ENCODE measurements around the gene MT1H. TPM values are rescaled to one million over a fixed set of nuclear protein-coding genes. Genes with fewer than 3 reads are reported as not detected.

Gene MT1H
- total and polyA plus RNA-seq, 2 of the 13 experiments (the other 11 are each of a cell fraction or from before 2014, with no cell fraction given) = 0.60 TPM; not detected in 1

DNA sequence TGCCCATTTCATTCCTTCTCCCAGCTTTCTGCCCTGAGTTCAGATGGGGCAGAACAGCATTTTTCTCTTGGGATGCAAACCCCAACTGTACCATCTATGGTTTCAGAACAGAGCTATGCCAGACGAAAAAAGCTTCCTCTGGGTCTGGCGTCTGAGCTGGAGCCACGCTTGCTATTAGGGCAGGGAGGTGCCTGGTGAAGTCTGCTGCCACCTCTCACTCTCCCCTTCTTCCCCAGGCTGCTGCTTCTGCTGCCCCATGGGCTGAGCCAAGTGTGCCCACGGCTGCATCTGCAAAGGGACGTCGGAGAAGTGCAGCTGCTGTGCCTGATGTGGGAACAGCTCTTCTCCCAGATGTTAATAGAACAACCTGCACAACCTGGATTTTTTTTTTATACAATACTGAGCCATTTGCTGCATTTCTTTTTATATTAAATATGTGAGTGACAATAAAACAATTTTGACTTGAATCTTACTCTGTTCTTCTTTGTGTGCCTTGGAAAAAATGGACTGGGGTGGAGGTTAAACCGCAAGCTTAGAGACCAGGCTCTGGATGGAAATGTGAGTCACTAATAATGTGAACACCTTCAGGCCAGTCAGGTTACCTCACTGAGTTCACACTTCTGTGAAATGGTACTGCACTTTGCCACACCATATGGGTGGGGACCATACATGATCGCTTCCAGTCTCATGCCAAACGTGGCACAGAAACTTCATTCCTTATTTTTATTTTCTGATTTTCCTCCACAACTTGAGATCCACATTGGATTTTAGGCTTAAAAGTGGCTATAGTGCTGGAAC, 32.8 kb upstream of the MT1H start:
- intact Hi-C loops (cut with micrococcal nuclease; ENCODE audit: unreplicated experiment) (no loop called here), in situ Hi-C loops (cut with HindIII; ENCODE audit: extremely low pct_ligation_motif_present, low pct_unique_long_range_greater_than_20kb) (no loop called here)
- 28% methylated on average over 7 of the region's 9 CpGs for WGBS (ENCODE audit: low lambda C conversion rate)
- Histone ChIP-seq H3K9me3 (ENCODE audit: low read length) (no peaks in the 10 kb centered on the region), H3K4me1 (ENCODE audit: insufficient read depth, low read length) (peaks cover 36% of the 10 kb centered on the region), H3K79me2 (ENCODE audit: insufficient read depth, low read length) (no peaks in the 10 kb centered on the region), H3K4me2 (ENCODE audit: low read depth, low read length) (no peak overlapping the region), H2AFZ (ENCODE audit: low read length) (no peak overlapping the region), H3K4me3 (replicated peaks in 1 of 3; ENCODE audit: insufficient read depth in 1 of 3, low read depth in 2 of 3, low read length in 3 of 3) (no peak overlapping the region), H3K9ac (ENCODE audit: insufficient read depth, low read depth, low read length) (no peak overlapping the region), H3K27me3 (ENCODE audit: control insufficient read depth in 1 of 2, insufficient read depth in 2 of 2, low read length in 2 of 2) (peaks cover 10 to 73% of the 10 kb centered on the region in 2 experiments; a peak in 4 of 5 replicates), H3K27ac (ENCODE audit: extremely low read length, insufficient read depth, low read length) (no peak overlapping the region), H4K20me1 (ENCODE audit: insufficient read depth, low read length) (no peaks in the 10 kb centered on the region), H3K36me3 (replicated peaks in 1 of 2; ENCODE audit: control insufficient read depth in 1 of 2, insufficient read depth in 2 of 2, low read length in 2 of 2) (no peaks in the 10 kb centered on the region)
- no peak for ATAC-seq
- ChIA-PET CTCF (ENCODE audit: low intra/inter-chr PET ratio, low total read pairs) (no interaction called here), POLR2A (no interaction called here)
- no peak for FAIRE-seq
- BruUV-seq (replicated peaks) = no TSS peak
- no peak for DNase-seq (ENCODE audit: low spot score)
- TF ChIP-seq, protein P1, sequence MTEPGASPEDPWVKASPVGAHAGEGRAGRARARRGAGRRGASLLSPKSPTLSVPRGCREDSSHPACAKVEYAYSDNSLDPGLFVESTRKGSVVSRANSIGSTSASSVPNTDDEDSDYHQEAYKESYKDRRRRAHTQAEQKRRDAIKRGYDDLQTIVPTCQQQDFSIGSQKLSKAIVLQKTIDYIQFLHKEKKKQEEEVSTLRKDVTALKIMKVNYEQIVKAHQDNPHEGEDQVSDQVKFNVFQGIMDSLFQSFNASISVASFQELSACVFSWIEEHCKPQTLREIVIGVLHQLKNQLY (CRISPR knock-in tag; IDR thresholded peaks at IDR 0.05) = no peak
- TF ChIP-seq, protein P2, sequence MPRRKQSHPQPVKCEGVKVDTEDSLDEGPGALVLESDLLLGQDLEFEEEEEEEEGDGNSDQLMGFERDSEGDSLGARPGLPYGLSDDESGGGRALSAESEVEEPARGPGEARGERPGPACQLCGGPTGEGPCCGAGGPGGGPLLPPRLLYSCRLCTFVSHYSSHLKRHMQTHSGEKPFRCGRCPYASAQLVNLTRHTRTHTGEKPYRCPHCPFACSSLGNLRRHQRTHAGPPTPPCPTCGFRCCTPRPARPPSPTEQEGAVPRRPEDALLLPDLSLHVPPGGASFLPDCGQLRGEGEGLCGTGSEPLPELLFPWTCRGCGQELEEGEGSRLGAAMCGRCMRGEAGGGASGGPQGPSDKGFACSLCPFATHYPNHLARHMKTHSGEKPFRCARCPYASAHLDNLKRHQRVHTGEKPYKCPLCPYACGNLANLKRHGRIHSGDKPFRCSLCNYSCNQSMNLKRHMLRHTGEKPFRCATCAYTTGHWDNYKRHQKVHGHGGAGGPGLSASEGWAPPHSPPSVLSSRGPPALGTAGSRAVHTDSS (CRISPR knock-in tag; conservative IDR thresholded peaks at IDR 0.05) = no peak
- no peak for TF ChIP-seq PHB2 (IDR thresholded peaks at IDR 0.05; ENCODE audit: partially characterized antibody)
- TF ChIP-seq ZSCAN29 (CRISPR knock-in tag; conservative IDR thresholded peaks at IDR 0.05) = no peak
- TF ChIP-seq, protein P3, sequence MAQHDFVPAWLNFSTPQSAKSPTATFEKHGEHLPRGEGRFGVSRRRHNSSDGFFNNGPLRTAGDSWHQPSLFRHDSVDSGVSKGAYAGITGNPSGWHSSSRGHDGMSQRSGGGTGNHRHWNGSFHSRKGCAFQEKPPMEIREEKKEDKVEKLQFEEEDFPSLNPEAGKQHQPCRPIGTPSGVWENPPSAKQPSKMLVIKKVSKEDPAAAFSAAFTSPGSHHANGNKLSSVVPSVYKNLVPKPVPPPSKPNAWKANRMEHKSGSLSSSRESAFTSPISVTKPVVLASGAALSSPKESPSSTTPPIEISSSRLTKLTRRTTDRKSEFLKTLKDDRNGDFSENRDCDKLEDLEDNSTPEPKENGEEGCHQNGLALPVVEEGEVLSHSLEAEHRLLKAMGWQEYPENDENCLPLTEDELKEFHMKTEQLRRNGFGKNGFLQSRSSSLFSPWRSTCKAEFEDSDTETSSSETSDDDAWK (CRISPR knock-in tag; IDR thresholded peaks at IDR 0.05) = no peak
- no peak for TF ChIP-seq ZNF121 (CRISPR knock-in tag; IDR thresholded peaks at IDR 0.05)

Measured in HepG2 (cell line).